Activated naive CD4-positive, alpha-beta T cell treated with anti-CD3 and anti-CD28 coated beads for 36 hours (primary cell): ENCODE data around the gene SNN. TPM values are rescaled to one million over a fixed set of nuclear protein-coding genes. Genes with fewer than 3 reads are reported as not detected.
A peak's percentile ranks its signal among the peaks of the same experiment; 100 is the strongest.

Experiments
- CTCF ChIA-PET: fragments of 350-600 bp; sonication (Branson Sonifier 250); formaldehyde crosslinking; loops from one replicate; lab custom pipeline; 2021; ENCODE audit warnings: antibody characterized with exemption; lab: Charles Lee
- DNase-seq: peaks from one replicate; pipeline ENCODE4 v3.0.0-alpha.2; 2020
- H3K27ac Mint-ChIP-seq: one replicate; pipeline ENCODE4 v1.8.0; 2021; ENCODE audit warnings: mild to moderate bottlenecking, mixed read lengths
- H3K27me3 Mint-ChIP-seq: one replicate; pipeline ENCODE4 v1.8.0; 2021; ENCODE audit warnings: low read depth, mixed read lengths
- H3K36me3 Mint-ChIP-seq: one replicate; pipeline ENCODE4 v1.8.0; 2021; ENCODE audit warnings: low read depth, mixed read lengths
- H3K4me1 Mint-ChIP-seq: one replicate; pipeline ENCODE4 v1.8.0; 2021; ENCODE audit warnings: low read depth, mixed read lengths
- H3K4me3 Mint-ChIP-seq: one replicate; pipeline ENCODE4 v1.8.0; 2021; ENCODE audit warnings: mild to moderate bottlenecking, moderate library complexity, mixed read lengths
- H3K9me3 Mint-ChIP-seq: one replicate; pipeline ENCODE4 v1.8.0; 2021; ENCODE audit warnings: mixed read lengths
- intact Hi-C: fragments of 100-400 bp; cut with micrococcal nuclease; formaldehyde crosslinking; loops from one replicate; pipeline ENCODE4 v1.15.1; 2023
- total RNA-seq, 2 experiments: library from RNA; stranded (reverse); gene quantifications; one replicate each; pipeline ENCODE4 v1.2.3, GENCODE V29; 2021

The SNN gene
- total RNA-seq: 10 to 100 TPM; 12.0 to 13.6 TPM

- intact Hi-C loops: loop anchor here (1.0 to 5.0 kb wide), 6 partner anchors 44 to 412 kb away; partner anchors contain the start of genes GSPT1, RSL1D1, TXNDC11 and ZC3H7A
- Mint-ChIP-seq H3K36me3 (no peaks in the 10 kb centered on the region), H3K27ac (no peak within 1 kb of the TSS), H3K9me3 (no peaks in the 10 kb centered on the region), H3K4me3 (peak within 1 kb of the TSS; percentile 72), H3K27me3 (no peaks in the 10 kb centered on the region), H3K4me1 (peaks cover 71% of the 10 kb centered on the region)
- peak; percentile 89 for DNase-seq
- CTCF ChIA-PET: interaction anchor here (1.1 kb wide), 1 partner anchor 47 kb away, joined by 5 read pairs; no protein-coding TSS in a partner anchor
These were observed at the start of gene SNN for GRCh38 chr16:11667824-11668622. TSS of gene SNN (plus strand) at chr16:11668455. CDS start at chr16:11676060, 7,605 bp downstream.

DNA sequence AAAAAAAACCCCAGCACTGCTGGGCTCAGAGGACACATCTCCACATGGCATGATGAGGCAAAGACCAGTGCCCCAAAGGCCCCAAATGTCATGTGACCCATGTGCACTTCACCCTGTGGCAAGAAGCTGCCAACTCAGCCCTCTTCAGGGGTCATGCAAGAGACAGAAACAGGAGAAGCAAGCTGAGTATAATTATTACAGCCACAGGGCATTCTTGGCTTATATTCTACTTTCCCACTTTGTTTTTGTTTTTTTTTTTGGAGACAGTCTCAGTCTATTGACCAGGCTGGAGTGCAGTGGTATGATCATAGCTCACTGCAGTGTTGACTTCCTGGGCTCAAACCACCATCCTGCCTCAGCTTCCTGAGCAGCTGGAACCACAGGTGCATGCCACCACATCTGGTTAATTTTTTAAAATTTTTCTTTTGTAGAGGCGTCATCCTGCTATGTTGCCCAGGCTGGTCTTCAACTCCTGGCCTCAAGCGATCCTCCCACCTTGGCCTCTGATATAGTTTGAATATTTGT lies 48.9 kb upstream of the SNN start:
- DNase-seq: peak; percentile 50
- peaks cover 1% of the 10 kb centered on the region for H3K36me3 Mint-ChIP-seq
- H3K27me3 Mint-ChIP-seq: no peaks in the 10 kb centered on the region
- no peak overlapping the region for H3K4me3 Mint-ChIP-seq
- intact Hi-C loops: no loop called here
- CTCF ChIA-PET: interaction anchor here (0.6 to 1.2 kb wide), 3 partner anchors 19 to 88 kb away, joined by 3 to 6 read pairs (median 3); no protein-coding TSS in a partner anchor
- H3K4me1 Mint-ChIP-seq: peaks cover 64% of the 10 kb centered on the region
- peak overlapping the region; percentile 77 for H3K27ac Mint-ChIP-seq
- peaks cover 6% of the 10 kb centered on the region for H3K9me3 Mint-ChIP-seq

DNA sequence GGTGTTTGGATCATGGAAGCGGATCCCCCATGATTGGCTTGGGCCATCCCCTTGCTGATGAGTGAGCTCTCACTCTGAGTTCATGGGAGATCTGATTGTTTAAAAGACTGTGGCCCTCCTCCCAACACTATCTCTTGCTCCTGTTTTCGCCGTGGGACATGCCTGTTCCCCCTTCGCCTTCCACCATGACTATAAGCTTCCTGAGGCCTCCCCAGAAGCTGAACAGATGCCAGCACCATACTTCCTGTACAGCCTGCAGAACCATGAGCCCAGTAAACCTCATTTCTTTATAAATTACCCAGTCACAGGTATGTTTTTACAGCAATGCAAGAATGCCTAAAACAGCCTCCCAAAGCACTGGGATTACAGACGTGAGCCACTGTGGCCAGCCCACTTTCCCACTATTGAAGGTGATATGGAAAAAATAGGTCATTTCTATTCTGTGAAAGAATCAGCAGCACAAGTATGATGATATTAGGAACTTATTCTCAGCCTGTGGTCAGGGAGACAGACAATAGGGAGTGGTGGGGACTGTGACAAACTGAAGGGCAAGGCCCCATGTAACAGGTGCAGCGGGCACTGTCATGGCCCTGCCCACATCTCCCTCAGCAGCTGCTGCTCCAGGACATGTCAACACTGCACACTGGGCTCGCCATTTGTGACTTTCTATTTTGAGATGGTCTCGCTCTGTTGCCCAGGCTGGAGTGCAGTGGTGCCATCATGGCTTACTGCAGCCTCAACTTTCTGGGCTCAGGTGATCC lies 47.8 kb upstream of the SNN start:
- no peak overlapping the region for H3K4me3 Mint-ChIP-seq
- CTCF ChIA-PET: interaction anchor here (0.6 to 2.1 kb wide), 3 partner anchors 21 to 214 kb away, joined by 3 to 6 read pairs (median 3); no protein-coding TSS in a partner anchor
- H3K36me3 Mint-ChIP-seq: peaks cover 1% of the 10 kb centered on the region
- H3K27ac Mint-ChIP-seq: peak overlapping the region; percentile 7
- DNase-seq: no peak
- intact Hi-C loops: no loop called here
- no peaks in the 10 kb centered on the region for H3K27me3 Mint-ChIP-seq
- H3K4me1 Mint-ChIP-seq: peaks cover 67% of the 10 kb centered on the region
- H3K9me3 Mint-ChIP-seq: peaks cover 6% of the 10 kb centered on the region

DNA sequence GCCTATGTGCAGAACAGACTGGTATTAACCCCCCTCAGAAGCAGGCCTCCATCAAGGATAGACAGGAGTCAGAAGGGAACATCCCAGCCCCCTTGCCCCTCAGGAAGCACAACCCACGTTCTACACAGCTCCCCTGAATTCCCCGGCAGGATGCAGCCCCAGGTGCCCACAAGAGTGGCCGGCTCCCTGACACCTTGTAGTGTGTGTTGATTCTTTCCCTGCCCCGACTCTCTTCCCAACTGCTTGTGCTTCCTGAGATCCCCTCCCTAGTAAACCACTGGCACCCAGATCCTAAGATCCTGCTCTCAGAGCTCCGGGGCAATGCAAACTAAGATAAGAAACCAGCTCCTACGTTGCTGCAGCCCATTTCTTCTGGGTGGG lies 46.7 kb upstream of the SNN start:
- CTCF ChIA-PET: interaction anchor here (0.6 to 2.1 kb wide), 7 partner anchors 14 to 308 kb away, joined by 3 to 8 read pairs (median 4); no protein-coding TSS in a partner anchor
- intact Hi-C loops: no loop called here
- peaks cover 6% of the 10 kb centered on the region for H3K9me3 Mint-ChIP-seq
- peak; percentile 39 for DNase-seq
- H3K4me1 Mint-ChIP-seq: peaks cover 59% of the 10 kb centered on the region
- peak overlapping the region; percentile 65 for H3K27ac Mint-ChIP-seq
- H3K36me3 Mint-ChIP-seq: peaks cover 1% of the 10 kb centered on the region
- H3K4me3 Mint-ChIP-seq: peak overlapping the region; percentile 70
- H3K27me3 Mint-ChIP-seq: no peaks in the 10 kb centered on the region

DNA sequence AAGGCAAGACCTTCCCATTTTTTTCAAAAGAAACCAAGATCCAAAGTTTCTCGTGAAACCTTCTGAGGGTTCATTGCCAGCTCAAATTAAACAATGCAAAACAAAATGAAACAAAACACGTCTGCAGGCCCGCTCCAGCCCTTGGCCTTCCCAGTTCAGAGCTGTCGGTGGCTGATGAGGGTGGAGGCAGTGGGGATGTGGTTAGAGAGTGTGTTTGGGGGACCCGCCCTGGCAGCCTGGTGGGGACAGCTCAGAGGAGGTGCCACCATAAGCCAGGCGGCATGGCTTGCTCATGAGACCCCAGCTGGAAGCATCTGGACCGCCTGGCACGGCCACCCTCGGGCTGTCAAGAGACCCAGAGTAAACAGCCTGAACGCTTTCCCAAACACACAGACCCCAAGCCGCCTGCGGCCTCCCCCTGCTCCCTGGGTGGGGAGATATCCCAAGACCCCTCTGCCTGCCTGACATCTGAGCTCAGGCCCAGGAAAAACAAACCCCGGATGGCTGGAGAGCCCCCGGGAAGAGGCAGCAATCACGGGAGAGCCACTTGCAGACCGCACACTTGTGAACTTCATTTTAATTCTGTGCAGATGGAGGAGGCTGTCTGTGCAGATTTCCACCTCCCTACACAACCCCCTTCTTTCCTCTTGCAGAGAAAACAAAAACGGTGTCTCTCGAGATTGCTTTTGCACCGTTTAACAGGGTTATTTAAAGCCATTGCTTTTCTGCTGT lies 46.2 kb upstream of the SNN start:
- Mint-ChIP-seq H3K36me3 (peaks cover 1% of the 10 kb centered on the region), H3K9me3 (peaks cover 6% of the 10 kb centered on the region), H3K27me3 (no peaks in the 10 kb centered on the region), H3K4me3 (peak overlapping the region; percentile 70), H3K27ac (peak overlapping the region; percentile 65), H3K4me1 (peaks cover 61% of the 10 kb centered on the region)
- DNase-seq: peak; percentile 43
- CTCF ChIA-PET: interaction anchor here (0.6 to 2.1 kb wide), 8 partner anchors 14 to 309 kb away, joined by 3 to 8 read pairs (median 4); no protein-coding TSS in a partner anchor
- intact Hi-C loops: loop anchor here (1.0 kb wide), 2 partner anchors 37 to 62 kb away; no protein-coding TSS in a partner anchor

DNA sequence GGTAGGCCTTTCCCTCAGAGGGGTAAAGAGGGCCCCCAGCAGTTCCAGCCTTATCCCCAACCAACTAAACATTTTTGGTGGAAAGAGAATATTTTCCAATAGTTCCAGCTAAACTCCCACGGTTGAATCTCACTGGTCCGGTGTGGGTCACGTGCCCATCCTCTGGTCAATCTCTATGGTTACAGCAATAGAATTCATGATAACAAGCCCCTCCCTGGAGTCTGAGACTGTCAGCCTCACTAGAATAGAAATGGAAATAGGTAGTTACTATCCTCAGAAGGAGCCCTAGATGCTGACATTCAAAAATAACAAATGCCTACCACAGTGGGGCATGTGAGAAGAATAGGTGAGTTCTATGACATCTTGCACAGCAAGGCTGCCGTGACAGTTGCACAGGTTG lies 44.0 kb upstream of the SNN start:
- CTCF ChIA-PET: no interaction called here
- intact Hi-C loops: no loop called here
- Mint-ChIP-seq H3K9me3 (peaks cover 6% of the 10 kb centered on the region), H3K4me3 (no peak overlapping the region), H3K36me3 (peaks cover 1% of the 10 kb centered on the region), H3K27me3 (no peaks in the 10 kb centered on the region), H3K27ac (no peak overlapping the region), H3K4me1 (peaks cover 62% of the 10 kb centered on the region)
- DNase-seq: no peak

DNA sequence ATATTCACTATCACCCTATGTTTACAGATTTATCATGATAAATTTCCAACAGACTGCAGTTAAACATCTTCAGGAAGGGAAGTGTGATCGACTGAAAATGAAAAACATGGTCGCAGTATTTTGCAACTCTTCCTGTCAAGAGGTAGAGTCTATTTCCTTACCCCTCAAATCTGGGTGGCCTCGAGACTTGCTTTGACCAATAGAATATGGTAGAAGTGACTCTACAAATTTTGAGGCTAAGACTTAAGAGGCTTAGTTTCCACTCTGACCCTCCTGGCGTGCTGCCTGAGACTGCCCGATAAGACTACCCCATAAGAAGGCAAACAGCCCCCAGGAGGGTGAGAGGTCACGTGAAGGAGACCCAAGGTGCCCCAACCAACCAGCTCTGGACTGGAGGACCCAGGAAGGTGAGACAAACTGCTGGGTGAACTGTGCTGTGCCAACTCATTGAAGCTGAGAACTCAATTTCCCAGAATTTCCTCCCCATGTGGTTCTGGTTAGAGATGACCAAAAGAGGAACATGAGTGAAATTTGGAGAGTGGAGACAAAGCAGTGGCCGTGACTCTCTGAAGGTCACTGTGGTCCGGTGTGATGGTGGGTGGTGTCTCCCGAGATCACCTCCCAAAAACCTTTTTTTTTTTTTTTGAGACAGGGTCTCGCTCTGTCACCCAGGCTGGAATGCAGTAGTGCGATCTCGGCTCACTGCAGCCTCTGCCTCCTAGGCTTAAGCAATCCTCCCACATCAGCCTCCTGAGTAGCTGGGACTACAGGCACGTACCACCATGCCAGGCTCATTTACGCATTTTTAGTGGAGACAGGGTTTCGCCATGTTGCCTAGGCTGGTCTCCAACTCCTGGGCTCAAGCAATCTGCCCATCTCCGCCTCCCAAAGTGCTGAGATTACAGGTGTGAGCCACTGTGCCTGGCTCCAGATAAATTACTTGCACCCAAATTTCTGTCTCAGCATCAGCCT lies 43.3 kb upstream of the SNN start:
- intact Hi-C loops: no loop called here
- peaks cover 1% of the 10 kb centered on the region for H3K36me3 Mint-ChIP-seq
- H3K27me3 Mint-ChIP-seq: no peaks in the 10 kb centered on the region
- no peak overlapping the region for H3K27ac Mint-ChIP-seq
- peaks cover 6% of the 10 kb centered on the region for H3K9me3 Mint-ChIP-seq
- no peak for DNase-seq
- H3K4me1 Mint-ChIP-seq: peaks cover 62% of the 10 kb centered on the region
- no peak overlapping the region for H3K4me3 Mint-ChIP-seq
- CTCF ChIA-PET: no interaction called here

DNA sequence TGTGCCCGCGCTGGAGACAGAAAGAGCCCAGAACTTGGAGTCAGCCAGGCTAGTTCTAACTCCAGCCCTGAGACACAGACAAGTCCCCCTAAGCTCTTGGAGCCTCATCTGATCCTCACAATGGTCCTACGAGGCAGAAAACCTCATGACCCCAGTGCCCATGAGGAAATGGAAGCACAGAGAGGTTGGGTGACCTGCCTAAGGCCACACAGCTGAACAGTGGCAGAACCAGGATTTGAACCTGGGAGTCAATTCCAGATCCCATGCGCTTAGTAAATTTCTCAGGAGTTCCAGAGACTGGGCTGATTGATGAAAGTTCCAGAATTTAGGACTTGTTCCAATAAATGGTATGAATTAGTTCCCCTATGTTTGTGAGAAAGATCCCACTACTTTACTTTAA lies 42.5 kb upstream of the SNN start:
- CTCF ChIA-PET: interaction anchor here (0.6 to 1.2 kb wide), 3 partner anchors 14 to 126 kb away, joined by 3 to 5 read pairs (median 5); no protein-coding TSS in a partner anchor
- no peaks in the 10 kb centered on the region for H3K36me3 Mint-ChIP-seq
- no peaks in the 10 kb centered on the region for H3K9me3 Mint-ChIP-seq
- no peak overlapping the region for H3K4me3 Mint-ChIP-seq
- H3K27me3 Mint-ChIP-seq: no peaks in the 10 kb centered on the region
- peaks cover 61% of the 10 kb centered on the region for H3K4me1 Mint-ChIP-seq
- intact Hi-C loops: no loop called here
- H3K27ac Mint-ChIP-seq: no peak overlapping the region
- DNase-seq: no peak

- H3K27ac Mint-ChIP-seq: no peak overlapping the region
- intact Hi-C loops: no loop called here
- CTCF ChIA-PET: interaction anchor here (0.6 to 1.2 kb wide), 4 partner anchors 13 to 127 kb away, joined by 3 to 5 read pairs (median 5); no protein-coding TSS in a partner anchor
- peaks cover 52% of the 10 kb centered on the region for H3K4me1 Mint-ChIP-seq
- H3K9me3 Mint-ChIP-seq: no peaks in the 10 kb centered on the region
- DNase-seq: no peak
- no peak overlapping the region for H3K4me3 Mint-ChIP-seq
- H3K36me3 Mint-ChIP-seq: no peaks in the 10 kb centered on the region
- H3K27me3 Mint-ChIP-seq: no peaks in the 10 kb centered on the region
These were observed 41.5 kb upstream of the SNN start for GRCh38 chr16:11626657-11627291.

GRCh38 chr16:11627292-11627663 lies 41.0 kb upstream of the SNN start:
- intact Hi-C loops: no loop called here
- no peaks in the 10 kb centered on the region for H3K27me3 Mint-ChIP-seq
- H3K27ac Mint-ChIP-seq: no peak overlapping the region
- H3K4me3 Mint-ChIP-seq: no peak overlapping the region
- no peaks in the 10 kb centered on the region for H3K9me3 Mint-ChIP-seq
- CTCF ChIA-PET: interaction anchor here (1.1 to 1.3 kb wide), 2 partner anchors 16 to 95 kb away, joined by 5 read pairs; no protein-coding TSS in a partner anchor
- peaks cover 47% of the 10 kb centered on the region for H3K4me1 Mint-ChIP-seq
- no peaks in the 10 kb centered on the region for H3K36me3 Mint-ChIP-seq
- no peak for DNase-seq
